Activated CD4-positive, alpha-beta T cell treated with anti-CD3 and anti-CD28 coated beads, Interleukin-2, amount 10 ng/mL, durations not matched to agents 7 days and 5 days (primary cell): Measurements from ENCODE around the gene MEA1. TPM values are rescaled to one million over a fixed set of nuclear protein-coding genes. Genes with fewer than 3 reads are reported as not detected.
A peak's percentile ranks its signal among the peaks of the same experiment; 100 is the strongest.

Experiments
- CTCF ChIA-PET: fragments of 350-600 bp; sonication (Branson Sonifier 250); formaldehyde crosslinking; loops from one replicate; lab custom pipeline; 2021; ENCODE audit warnings: antibody characterized with exemption; lab: Charles Lee
- POLR2A ChIA-PET: fragments of 350-600 bp; sonication (Branson Sonifier 250); formaldehyde crosslinking; loops from one replicate; lab custom pipeline; 2021; ENCODE audit warnings: antibody characterized with exemption; lab: Charles Lee
- DNase-seq: peaks from one replicate; pipeline ENCODE4 v3.0.0-alpha.2; 2020
- H3K27ac Mint-ChIP-seq: one replicate; pipeline ENCODE4 v1.8.0; 2021; ENCODE audit warnings: mild to moderate bottlenecking, moderate library complexity, mixed read lengths
- H3K27me3 Mint-ChIP-seq: one replicate; pipeline ENCODE4 v1.8.0; 2021; ENCODE audit warnings: mixed read lengths
- H3K36me3 Mint-ChIP-seq: one replicate; pipeline ENCODE4 v1.8.0; 2021; ENCODE audit warnings: low read depth, mixed read lengths
- H3K4me1 Mint-ChIP-seq: one replicate; pipeline ENCODE4 v1.8.0; 2021; ENCODE audit warnings: mixed read lengths
- H3K4me3 Mint-ChIP-seq: one replicate; pipeline ENCODE4 v1.8.0; 2021; ENCODE audit warnings: mild to moderate bottlenecking, moderate library complexity, mixed read lengths
- H3K9me3 Mint-ChIP-seq: one replicate; pipeline ENCODE4 v1.8.0; 2021; ENCODE audit warnings: mixed read lengths
- total RNA-seq, 2 experiments: library from RNA; stranded (reverse); gene quantifications; one replicate each; pipeline ENCODE4 v1.2.3, GENCODE V29; 2021

Gene MEA1
- total RNA-seq: 10 to 100 TPM; 58.9 to 70.1 TPM

GRCh38 chr6:43013843-43014433 is at the start of gene MEA1, which contains the start of gene KLHDC3:
MEA1 (minus strand) TSS chr6:43013946; CDS start chr6:43013813, 133 bp downstream.
KLHDC3 (plus strand) TSS chr6:43014249; CDS start chr6:43017193, 2,944 bp downstream.
- Mint-ChIP-seq H3K27ac (peak within 1 kb of the TSS; percentile 86), H3K36me3 (peaks cover 52% of the 10 kb centered on the region)

GRCh38 chr6:43062818-43063217 is 49.1 kb upstream of the MEA1 start:
- no peak for DNase-seq
- CTCF ChIA-PET: interaction anchor here (0.6 kb wide), 2 partner anchors 15 to 50 kb away, joined by 3 to 5 read pairs; no protein-coding TSS in a partner anchor
- no peaks in the 10 kb centered on the region for H3K27me3 Mint-ChIP-seq

More at GRCh38 chr6:43013843-43014433, at the start of gene MEA1, which contains the start of gene KLHDC3:
- no peaks in the 10 kb centered on the region for H3K9me3 Mint-ChIP-seq
- no peaks in the 10 kb centered on the region for H3K27me3 Mint-ChIP-seq
- peak; percentile 100 for DNase-seq
- POLR2A ChIA-PET: interaction anchor here (0.6 to 3.4 kb wide), 3 partner anchors 9 to 85 kb away, joined by 3 to 12 read pairs (median 3); partner anchors contain the start of genes CNPY3 and CUL7
- peaks cover 48% of the 10 kb centered on the region for H3K4me1 Mint-ChIP-seq
- CTCF ChIA-PET: interaction anchor here (0.5 to 2.3 kb wide), 10 partner anchors 9 to 1066 kb away, joined by 3 to 7 read pairs (median 4); partner anchors contain the start of genes CNPY3, PEX6 and PPP2R5D
- H3K4me3 Mint-ChIP-seq: peak within 1 kb of the TSS; percentile 95

GRCh38 chr6:43061861-43062260 is 48.1 kb upstream of the MEA1 start:
- peaks cover 6% of the 10 kb centered on the region for H3K36me3 Mint-ChIP-seq
- POLR2A ChIA-PET: no interaction called here
- H3K27me3 Mint-ChIP-seq: no peaks in the 10 kb centered on the region
- no peak for DNase-seq
- CTCF ChIA-PET: interaction anchor here (0.5 to 0.6 kb wide), 2 partner anchors 18 to 124 kb away, joined by 3 to 4 read pairs; no protein-coding TSS in a partner anchor
- no peak overlapping the region for H3K4me3 Mint-ChIP-seq
- H3K4me1 Mint-ChIP-seq: peaks cover 35% of the 10 kb centered on the region
- H3K9me3 Mint-ChIP-seq: no peaks in the 10 kb centered on the region
- peak overlapping the region; percentile 60 for H3K27ac Mint-ChIP-seq

More at GRCh38 chr6:43062818-43063217, 49.1 kb upstream of the MEA1 start:
- Mint-ChIP-seq H3K4me1 (peaks cover 32% of the 10 kb centered on the region), H3K9me3 (no peaks in the 10 kb centered on the region), H3K4me3 (no peak overlapping the region), H3K36me3 (peaks cover 2% of the 10 kb centered on the region), H3K27ac (no peak overlapping the region)
- POLR2A ChIA-PET: no interaction called here

- POLR2A ChIA-PET: no interaction called here
- CTCF ChIA-PET: interaction anchor here (0.5 to 0.6 kb wide), 3 partner anchors 19 to 123 kb away, joined by 3 to 4 read pairs (median 3); no protein-coding TSS in a partner anchor
- H3K27ac Mint-ChIP-seq: peak overlapping the region; percentile 98
- DNase-seq: no peak
- no peaks in the 10 kb centered on the region for H3K27me3 Mint-ChIP-seq
- H3K4me3 Mint-ChIP-seq: peak overlapping the region; percentile 88
- H3K9me3 Mint-ChIP-seq: no peaks in the 10 kb centered on the region
- peaks cover 39% of the 10 kb centered on the region for H3K4me1 Mint-ChIP-seq
- H3K36me3 Mint-ChIP-seq: peaks cover 8% of the 10 kb centered on the region
These were observed 47.2 kb upstream of the MEA1 start for GRCh38 chr6:43060755-43061633.

GRCh38 chr6:43060034-43060754 is 46.4 kb upstream of the MEA1 start:
- H3K27ac Mint-ChIP-seq: peak overlapping the region; percentile 98
- POLR2A ChIA-PET: no interaction called here
- H3K4me3 Mint-ChIP-seq: peak overlapping the region; percentile 88
- H3K4me1 Mint-ChIP-seq: peaks cover 44% of the 10 kb centered on the region
- CTCF ChIA-PET: interaction anchor here (1.0 to 1.4 kb wide), 2 partner anchors 12 to 44 kb away, joined by 3 to 4 read pairs; no protein-coding TSS in a partner anchor
- H3K27me3 Mint-ChIP-seq: no peaks in the 10 kb centered on the region
- no peaks in the 10 kb centered on the region for H3K9me3 Mint-ChIP-seq
- peaks cover 15% of the 10 kb centered on the region for H3K36me3 Mint-ChIP-seq
- DNase-seq: no peak

- Mint-ChIP-seq H3K27ac (peak within 1 kb of the TSS; percentile 98), H3K9me3 (no peaks in the 10 kb centered on the region), H3K4me3 (peak within 1 kb of the TSS; percentile 88), H3K36me3 (peaks cover 15% of the 10 kb centered on the region), H3K27me3 (no peaks in the 10 kb centered on the region), H3K4me1 (peaks cover 44% of the 10 kb centered on the region)
- peak; percentile 98 for DNase-seq
- POLR2A ChIA-PET: interaction anchor here (0.6 to 1.1 kb wide), 3 partner anchors 75 to 568 kb away, joined by 3 to 4 read pairs (median 3); partner anchors contain the start of gene PPP2R5D
- CTCF ChIA-PET: interaction anchor here (0.9 to 1.7 kb wide), 6 partner anchors 9 to 130 kb away, joined by 3 to 5 read pairs (median 4); partner anchors contain the start of gene CNPY3
These were observed 45.7 kb upstream of the MEA1 start, which contains the start of the genes KLC4 and MRPL2 for GRCh38 chr6:43059168-43060033. KLC4 (plus strand) TSS chr6:43059631; CDS start chr6:43061336, 1,705 bp downstream. MRPL2 (minus strand) TSS chr6:43059434; CDS start chr6:43059381, 53 bp downstream.

- no peaks in the 10 kb centered on the region for H3K9me3 Mint-ChIP-seq
- no peaks in the 10 kb centered on the region for H3K27me3 Mint-ChIP-seq
- CTCF ChIA-PET: interaction anchor here (0.9 to 1.7 kb wide), 4 partner anchors 42 to 129 kb away, joined by 3 to 5 read pairs (median 4); partner anchors contain the start of gene CNPY3
- peak overlapping the region; percentile 88 for H3K4me3 Mint-ChIP-seq
- peaks cover 51% of the 10 kb centered on the region for H3K4me1 Mint-ChIP-seq
- POLR2A ChIA-PET: interaction anchor here (1.1 kb wide), 1 partner anchor 74 kb away, joined by 4 read pairs; the partner anchor contains the start of gene PPP2R5D
- H3K36me3 Mint-ChIP-seq: peaks cover 21% of the 10 kb centered on the region
- peak overlapping the region; percentile 98 for H3K27ac Mint-ChIP-seq
- no peak for DNase-seq
These were observed 44.8 kb upstream of the MEA1 start for GRCh38 chr6:43058531-43058930.

- Mint-ChIP-seq H3K4me3 (peak overlapping the region; percentile 1), H3K4me1 (peaks cover 69% of the 10 kb centered on the region), H3K9me3 (no peaks in the 10 kb centered on the region), H3K27me3 (no peaks in the 10 kb centered on the region), H3K27ac (no peak overlapping the region), H3K36me3 (peaks cover 30% of the 10 kb centered on the region)
- DNase-seq: no peak
- POLR2A ChIA-PET: no interaction called here
- CTCF ChIA-PET: interaction anchor here (1.0 kb wide), 1 partner anchor 9 kb away, joined by 4 read pairs; no protein-coding TSS in a partner anchor
These were observed 42.2 kb upstream of the MEA1 start for GRCh38 chr6:43055966-43056365.

- Mint-ChIP-seq H3K27ac (peak overlapping the region; percentile 99), H3K36me3 (peaks cover 39% of the 10 kb centered on the region), H3K4me3 (peak overlapping the region; percentile 98), H3K27me3 (no peaks in the 10 kb centered on the region), H3K9me3 (no peaks in the 10 kb centered on the region), H3K4me1 (peaks cover 59% of the 10 kb centered on the region)
- ChIA-PET POLR2A (interaction anchor here (0.6 to 0.9 kb wide), 2 partner anchors 40 to 75 kb away, joined by 3 read pairs; partner anchors contain the start of genes KLHDC3, MEA1 and PEX6), CTCF (interaction anchor here (0.6 to 1.6 kb wide), 7 partner anchors 18 to 646 kb away, joined by 3 to 4 read pairs (median 3); partner anchors contain the start of gene PPP2R5D)
- DNase-seq: no peak
These were observed 40.6 kb upstream of the MEA1 start for GRCh38 chr6:43054206-43054943.

GRCh38 chr6:43053545-43054205 is 39.9 kb upstream of the MEA1 start, which contains the start of gene CUL7:
CUL7 (minus strand) TSS chr6:43053851; CDS start chr6:43052788, 1,063 bp downstream.
- Mint-ChIP-seq H3K27me3 (no peaks in the 10 kb centered on the region), H3K4me3 (peak within 1 kb of the TSS; percentile 98), H3K9me3 (no peaks in the 10 kb centered on the region), H3K27ac (peak within 1 kb of the TSS; percentile 99), H3K4me1 (peaks cover 55% of the 10 kb centered on the region), H3K36me3 (peaks cover 42% of the 10 kb centered on the region)
- peak; percentile 95 for DNase-seq
- ChIA-PET CTCF (interaction anchor here (0.6 to 1.6 kb wide), 4 partner anchors 18 to 90 kb away, joined by 3 to 4 read pairs (median 4); partner anchors contain the start of gene PPP2R5D), POLR2A (interaction anchor here (0.6 to 0.9 kb wide), 2 partner anchors 40 to 74 kb away, joined by 3 read pairs; partner anchors contain the start of genes KLHDC3, MEA1 and PEX6)
